Upper lobe of left lung (tissue), 4 donors: ENCODE measurements around the gene KCNMA1.

Experiments
- EP300 ChIP-seq, 4 donors: sonication (generic); formaldehyde crosslinking; IDR thresholded peaks; one replicate each; pipeline ENCODE4 v1.5.1; 2017; ENCODE audit warnings: antibody characterized with exemption in 4 of 4, control low read depth in 2 of 4
- POLR2A ChIP-seq, 4 donors: fragments of 450-650 bp; IDR thresholded peaks; one replicate each; pipeline ENCODE4 v1.5.1; 2016 to 2017; ENCODE audit warnings: antibody characterized with exemption in 4 of 4, mild to moderate bottlenecking in 2 of 4
- POLR2AphosphoS5 ChIP-seq, 2 donors: sonication (generic); formaldehyde crosslinking; IDR thresholded peaks; one replicate each; pipeline ENCODE4 v1.5.1; 2017; ENCODE audit warnings: antibody characterized with exemption in 2 of 2
- TF ChIP-seq, protein P1 (sequence below), 6 experiments: fragments of 450-650 bp in 4 of 6; fragments of 200-600 bp in 2 of 6; sonication (generic) in 2 of 6; IDR thresholded peaks; one replicate each; pipeline ENCODE4 v1.5.1; 2016 to 2019; ENCODE audit warnings: antibody characterized with exemption in 6 of 6

DNA sequence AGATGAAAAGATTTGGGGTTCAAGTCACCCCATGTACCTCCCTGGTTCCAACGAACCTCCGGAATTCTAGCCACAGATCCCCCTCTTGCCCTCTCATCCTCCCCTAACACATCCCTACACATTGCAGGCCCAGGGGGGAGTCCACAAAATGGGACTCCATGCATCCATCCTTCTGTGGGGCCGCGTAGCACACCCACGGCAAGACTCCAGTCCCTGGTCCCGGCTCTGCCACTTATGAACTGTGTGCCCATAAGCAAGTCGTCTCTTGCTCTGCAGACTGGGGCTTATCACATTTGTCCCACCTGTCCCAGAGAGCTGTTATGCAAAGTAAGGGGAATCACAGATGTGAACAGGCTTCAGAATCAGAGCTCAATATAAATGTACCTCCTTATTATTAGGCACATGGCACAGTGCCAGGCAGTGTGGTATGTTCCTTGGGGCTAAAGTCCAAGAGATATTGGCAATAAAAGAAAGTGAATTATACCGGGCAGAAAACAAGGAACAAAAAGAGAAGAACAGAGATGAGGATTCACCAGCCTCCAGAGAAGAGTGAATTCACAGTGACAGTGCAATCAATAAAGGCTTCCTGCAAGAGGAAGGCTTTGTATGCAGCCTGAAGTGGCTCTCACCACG lies 73.9 kb downstream of the KCNMA1 start:
- TF ChIP-seq, protein P1, sequence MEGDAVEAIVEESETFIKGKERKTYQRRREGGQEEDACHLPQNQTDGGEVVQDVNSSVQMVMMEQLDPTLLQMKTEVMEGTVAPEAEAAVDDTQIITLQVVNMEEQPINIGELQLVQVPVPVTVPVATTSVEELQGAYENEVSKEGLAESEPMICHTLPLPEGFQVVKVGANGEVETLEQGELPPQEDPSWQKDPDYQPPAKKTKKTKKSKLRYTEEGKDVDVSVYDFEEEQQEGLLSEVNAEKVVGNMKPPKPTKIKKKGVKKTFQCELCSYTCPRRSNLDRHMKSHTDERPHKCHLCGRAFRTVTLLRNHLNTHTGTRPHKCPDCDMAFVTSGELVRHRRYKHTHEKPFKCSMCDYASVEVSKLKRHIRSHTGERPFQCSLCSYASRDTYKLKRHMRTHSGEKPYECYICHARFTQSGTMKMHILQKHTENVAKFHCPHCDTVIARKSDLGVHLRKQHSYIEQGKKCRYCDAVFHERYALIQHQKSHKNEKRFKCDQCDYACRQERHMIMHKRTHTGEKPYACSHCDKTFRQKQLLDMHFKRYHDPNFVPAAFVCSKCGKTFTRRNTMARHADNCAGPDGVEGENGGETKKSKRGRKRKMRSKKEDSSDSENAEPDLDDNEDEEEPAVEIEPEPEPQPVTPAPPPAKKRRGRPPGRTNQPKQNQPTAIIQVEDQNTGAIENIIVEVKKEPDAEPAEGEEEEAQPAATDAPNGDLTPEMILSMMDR (IDR thresholded peaks at IDR 0.05) = no peak
- TF ChIP-seq POLR2A (IDR thresholded peaks at IDR 0.05) (no peak), POLR2AphosphoS5 (IDR thresholded peaks at IDR 0.05) (no peak), EP300 (IDR thresholded peaks at IDR 0.05) (no peak)
